Fibroblast of lung (primary cell): ENCODE measurements around the gene HECW1.

ENCODE experiments used
- EZH2 ChIP-seq: IDR thresholded peaks from 2 replicates; pipeline ENCODE4 v1.5.1; 2012; ENCODE audit warnings: low read length, control low read depth, mild to moderate bottlenecking; ENCODE audit errors: missing control alignments
- TF ChIP-seq, protein P1 (sequence below), 2 donors: IDR thresholded peaks in 1 of 2; conservative IDR thresholded peaks in 1 of 2; 1 replicate in 1 of 2; 2 replicates in 1 of 2; pipeline ENCODE4 v1.5.1; 2011 to 2012; ENCODE audit warnings: low read length in 2 of 2, control low read depth in 1 of 2, inconsistent platforms in 1 of 2, low read depth in 1 of 2, mild to moderate bottlenecking in 1 of 2

DNA sequence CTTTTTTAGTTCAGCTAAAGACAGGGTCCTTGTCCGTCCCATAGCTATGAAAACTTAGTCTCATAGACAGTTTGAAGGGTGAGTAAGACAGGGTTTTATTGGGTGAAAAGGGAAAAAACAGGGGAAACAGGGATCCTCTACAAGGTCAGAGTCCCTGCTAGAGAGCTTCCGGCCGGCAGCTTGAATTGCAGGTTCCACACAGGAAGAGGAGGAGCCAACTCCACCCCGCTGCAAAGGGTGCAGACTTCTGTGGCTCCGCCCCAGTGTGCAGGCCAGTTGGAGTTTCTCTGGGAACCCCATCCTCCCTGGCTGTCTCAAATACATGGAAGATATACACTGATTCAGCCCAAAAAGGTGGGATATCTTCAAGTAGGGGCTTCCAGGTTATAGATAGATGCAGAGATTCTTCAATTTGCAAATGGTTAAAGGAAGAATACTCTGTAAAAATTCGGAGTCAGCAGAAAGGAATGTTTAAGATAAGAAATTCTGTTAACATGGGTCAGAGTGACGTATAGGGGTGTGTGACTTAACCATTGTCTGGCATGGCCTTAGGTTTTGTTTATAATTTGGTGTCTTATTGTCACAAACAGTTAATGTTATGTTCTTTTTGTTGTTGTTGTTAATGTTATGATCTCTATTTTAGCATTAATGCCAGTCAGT, 34.6 kb upstream of the HECW1 start:
- TF ChIP-seq, protein P1, sequence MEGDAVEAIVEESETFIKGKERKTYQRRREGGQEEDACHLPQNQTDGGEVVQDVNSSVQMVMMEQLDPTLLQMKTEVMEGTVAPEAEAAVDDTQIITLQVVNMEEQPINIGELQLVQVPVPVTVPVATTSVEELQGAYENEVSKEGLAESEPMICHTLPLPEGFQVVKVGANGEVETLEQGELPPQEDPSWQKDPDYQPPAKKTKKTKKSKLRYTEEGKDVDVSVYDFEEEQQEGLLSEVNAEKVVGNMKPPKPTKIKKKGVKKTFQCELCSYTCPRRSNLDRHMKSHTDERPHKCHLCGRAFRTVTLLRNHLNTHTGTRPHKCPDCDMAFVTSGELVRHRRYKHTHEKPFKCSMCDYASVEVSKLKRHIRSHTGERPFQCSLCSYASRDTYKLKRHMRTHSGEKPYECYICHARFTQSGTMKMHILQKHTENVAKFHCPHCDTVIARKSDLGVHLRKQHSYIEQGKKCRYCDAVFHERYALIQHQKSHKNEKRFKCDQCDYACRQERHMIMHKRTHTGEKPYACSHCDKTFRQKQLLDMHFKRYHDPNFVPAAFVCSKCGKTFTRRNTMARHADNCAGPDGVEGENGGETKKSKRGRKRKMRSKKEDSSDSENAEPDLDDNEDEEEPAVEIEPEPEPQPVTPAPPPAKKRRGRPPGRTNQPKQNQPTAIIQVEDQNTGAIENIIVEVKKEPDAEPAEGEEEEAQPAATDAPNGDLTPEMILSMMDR (conservative IDR thresholded peaks at IDR 0.05 in 1 of 2, IDR thresholded peaks at IDR 0.05 in 1 of 2; ENCODE audit: low read depth in 1 of 2, low read length in 2 of 2): no peak
- no peak for TF ChIP-seq EZH2
